Fibroblast of lung (primary cell): ENCODE measurements around the gene DMRT2. TPM values are rescaled to one million over a fixed set of nuclear protein-coding genes. Genes with fewer than 3 reads are reported as not detected.

ENCODE experiments used
- DNase-seq, 2 donors: peaks; one replicate each; pipeline versions ENCODE4 v3.0.0 to v3.0.0-alpha.2; 2010; ENCODE audit warnings: low read depth in 2 of 2
- H2AFZ ChIP-seq: 2 replicates; pipeline ENCODE4 v1.5.1; 2012; ENCODE audit warnings: low read length, control low read depth, inconsistent platforms
- H3K27ac ChIP-seq: 2 replicates; pipeline ENCODE4 v1.5.1; 2011; ENCODE audit warnings: low read length, control low read depth; ENCODE audit not compliant: insufficient read depth
- H3K27me3 ChIP-seq: 2 replicates; pipeline ENCODE4 v1.5.1; 2011; ENCODE audit warnings: mild to moderate bottlenecking, low read length; ENCODE audit not compliant: control insufficient read depth, insufficient read depth
- H3K36me3 ChIP-seq: 2 replicates; pipeline ENCODE4 v1.5.1; 2011; ENCODE audit warnings: low read length; ENCODE audit not compliant: control insufficient read depth, insufficient read depth
- H3K4me1 ChIP-seq: 2 replicates; pipeline ENCODE4 v1.5.1; 2011; ENCODE audit warnings: low read length; ENCODE audit not compliant: control insufficient read depth, insufficient read depth; ENCODE audit errors: extremely low read depth
- H3K4me2 ChIP-seq: 2 replicates; pipeline ENCODE4 v1.5.1; 2011; ENCODE audit warnings: low read length, control low read depth; ENCODE audit not compliant: insufficient read depth; ENCODE audit errors: extremely low read depth
- H3K4me3 ChIP-seq, 4 experiments: fragments of 200-600 bp in 1 of 4; sonication (generic) in 1 of 4; replicated peaks in 1 of 4; 2 replicates each; pipeline ENCODE4 v1.5.1; 2011 to 2016; ENCODE audit warnings: low read length in 4 of 4, low read depth in 3 of 4, mild to moderate bottlenecking in 3 of 4, control low read depth in 2 of 4, inconsistent platforms in 1 of 4, mixed read lengths in 1 of 4; ENCODE audit not compliant: insufficient read depth in 1 of 4; ENCODE audit errors: control extremely low read depth in 1 of 4
- H3K79me2 ChIP-seq: 2 replicates; pipeline ENCODE4 v1.5.1; 2012; ENCODE audit warnings: mild to moderate bottlenecking, low read length, inconsistent platforms; ENCODE audit not compliant: control insufficient read depth, insufficient read depth
- H3K9ac ChIP-seq: 2 replicates; pipeline ENCODE4 v1.5.1; 2011; ENCODE audit warnings: mild to moderate bottlenecking, low read length, control low read depth; ENCODE audit not compliant: insufficient read depth
- H3K9me3 ChIP-seq: 2 replicates; pipeline ENCODE4 v1.5.1; 2012; ENCODE audit warnings: low read depth, low read length; ENCODE audit not compliant: control insufficient read depth, insufficient read depth
- H4K20me1 ChIP-seq: 2 replicates; pipeline ENCODE4 v1.5.1; 2011; ENCODE audit warnings: low read length; ENCODE audit not compliant: control insufficient read depth, insufficient read depth; ENCODE audit errors: extremely low read depth
- CTCF ChIP-seq, 2 donors: IDR thresholded peaks in 1 of 2; conservative IDR thresholded peaks in 1 of 2; 1 replicate in 1 of 2; 2 replicates in 1 of 2; pipeline ENCODE4 v1.5.1; 2011 to 2012; ENCODE audit warnings: low read length in 2 of 2, control low read depth in 1 of 2, inconsistent platforms in 1 of 2, low read depth in 1 of 2, mild to moderate bottlenecking in 1 of 2
- EZH2 ChIP-seq: IDR thresholded peaks from 2 replicates; pipeline ENCODE4 v1.5.1; 2012; ENCODE audit warnings: low read length, control low read depth, mild to moderate bottlenecking; ENCODE audit errors: missing control alignments
- polyA plus RNA-seq, 2 donors: library from polyadenylated mRNA; depleted of rRNA in 1 of 2; stranded (reverse) in 1 of 2; unstranded in 1 of 2; fragments of >200 nt; gene quantifications; 2 replicates each; pipeline ENCODE4 v1.2.1, GENCODE V29; 2011 to 2012; ENCODE audit warnings: missing spikeins in 1 of 2
- total RNA-seq: library from RNA; depleted of rRNA; stranded (reverse); fragments of >200 nt; gene quantifications from 2 replicates; pipeline ENCODE4 v1.2.1, GENCODE V29; 2014

DMRT2 gene
- total and polyA plus RNA-seq, 2 donors (not counting 1 experiment from before 2014, with no cell fraction given): 0.16 TPM; not detected in 1

GRCh38 chr9:1098551-1098950 lies 48.4 kb downstream of the DMRT2 start:
- no peaks in the 10 kb centered on the region for H3K9me3 ChIP-seq
- H4K20me1 ChIP-seq: no peaks in the 10 kb centered on the region
- no peak for DNase-seq
- H3K36me3 ChIP-seq: no peaks in the 10 kb centered on the region
- TF ChIP-seq EZH2: no peak
- no peak for TF ChIP-seq CTCF (conservative IDR thresholded peaks at IDR 0.05 in 1 of 2, IDR thresholded peaks at IDR 0.05 in 1 of 2; ENCODE audit: low read depth in 1 of 2, low read length in 2 of 2)
- H3K27ac ChIP-seq: no peak overlapping the region
- no peak overlapping the region for H3K4me3 ChIP-seq
- H3K27me3 ChIP-seq: no peaks in the 10 kb centered on the region
- no peaks in the 10 kb centered on the region for H3K4me1 ChIP-seq
- H3K79me2 ChIP-seq: no peaks in the 10 kb centered on the region
- H3K4me2 ChIP-seq: no peak overlapping the region
- H2AFZ ChIP-seq: no peak overlapping the region
- no peak overlapping the region for H3K9ac ChIP-seq

- no peak overlapping the region for H2AFZ ChIP-seq
- H3K36me3 ChIP-seq: no peaks in the 10 kb centered on the region
- no peak for DNase-seq
- no peaks in the 10 kb centered on the region for H3K79me2 ChIP-seq
- H3K27ac ChIP-seq: no peak overlapping the region
- H3K4me3 ChIP-seq: no peak overlapping the region
- no peaks in the 10 kb centered on the region for H3K9me3 ChIP-seq
- no peak overlapping the region for H3K9ac ChIP-seq
- H4K20me1 ChIP-seq: no peaks in the 10 kb centered on the region
- H3K4me1 ChIP-seq: no peaks in the 10 kb centered on the region
- H3K27me3 ChIP-seq: no peaks in the 10 kb centered on the region
- TF ChIP-seq CTCF (conservative IDR thresholded peaks at IDR 0.05 in 1 of 2, IDR thresholded peaks at IDR 0.05 in 1 of 2; ENCODE audit: low read depth in 1 of 2, low read length in 2 of 2) (no peak), EZH2 (no peak)
- H3K4me2 ChIP-seq: no peak overlapping the region
These were observed 50.0 kb downstream of the DMRT2 start for GRCh38 chr9:1100201-1100600.

GRCh38 chr9:1100945-1101344 lies 50.8 kb downstream of the DMRT2 start:
- Histone ChIP-seq H2AFZ (no peak overlapping the region), H3K27me3 (no peaks in the 10 kb centered on the region), H3K9ac (no peak overlapping the region), H3K4me3 (no peak overlapping the region), H3K79me2 (no peaks in the 10 kb centered on the region), H3K27ac (no peak overlapping the region), H3K9me3 (no peaks in the 10 kb centered on the region), H4K20me1 (no peaks in the 10 kb centered on the region), H3K36me3 (no peaks in the 10 kb centered on the region), H3K4me2 (no peak overlapping the region), H3K4me1 (no peaks in the 10 kb centered on the region)
- no peak for TF ChIP-seq EZH2
- TF ChIP-seq CTCF (conservative IDR thresholded peaks at IDR 0.05 in 1 of 2, IDR thresholded peaks at IDR 0.05 in 1 of 2; ENCODE audit: low read depth in 1 of 2, low read length in 2 of 2): peak; percentile 53 to 69
- DNase-seq: peak in 1 of 2 donors; percentile 28
